Mammary epithelial cell (primary cell): ENCODE data around the gene BLOC1S6.

Experiments used
- EZH2 ChIP-seq: IDR thresholded peaks from 2 replicates; pipeline ENCODE4 v1.6.1; 2012; ENCODE audit warnings: low read length, inconsistent platforms, borderline replicate concordance
- TF ChIP-seq, protein P1 (sequence below), 2 donors: IDR thresholded peaks in 1 of 2; conservative IDR thresholded peaks in 1 of 2; 2 replicates each; pipeline ENCODE4 v1.5.1; 2011 to 2012; ENCODE audit warnings: inconsistent platforms in 2 of 2, low read length in 2 of 2, mild to moderate bottlenecking in 2 of 2, control low read depth in 1 of 2, low read depth in 1 of 2; ENCODE audit not compliant: insufficient read depth in 1 of 2; ENCODE audit errors: extremely low read depth in 1 of 2

DNA sequence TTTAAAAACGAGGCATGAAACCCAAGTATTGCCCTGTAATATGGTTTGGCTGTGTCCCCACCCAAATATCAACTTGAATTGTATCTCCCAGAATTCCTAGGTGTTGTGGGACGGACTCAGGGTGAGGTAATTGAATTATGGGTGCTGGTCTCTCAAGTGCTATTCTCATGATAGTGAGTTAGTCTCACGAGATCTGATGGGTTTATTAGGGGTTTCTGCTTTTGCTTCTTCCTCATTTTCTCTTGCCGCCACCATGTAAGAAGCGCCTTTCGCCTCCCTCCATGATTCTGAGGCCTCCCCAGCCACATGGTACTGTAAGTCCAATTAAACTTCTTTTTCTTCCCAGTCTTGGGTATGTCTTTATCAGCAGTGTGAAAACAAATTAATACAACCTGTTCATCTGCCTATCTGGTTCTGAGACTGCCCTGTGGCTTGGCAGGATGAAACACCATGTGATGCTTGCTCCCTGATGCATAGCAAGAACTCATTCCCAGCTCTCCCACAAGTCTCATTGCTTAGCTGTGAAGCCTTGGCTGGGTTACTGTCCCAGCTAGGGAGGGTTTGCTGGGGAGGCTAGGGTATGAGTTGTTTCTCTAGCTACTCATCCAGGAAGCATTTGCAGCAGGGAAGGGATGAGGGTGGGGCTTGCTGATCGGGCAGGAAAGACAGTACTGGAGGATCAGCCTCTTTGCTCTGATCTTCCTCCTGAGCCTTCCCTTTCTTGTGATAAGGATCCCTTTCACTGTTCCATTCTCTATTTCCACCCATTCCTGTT is 43.9 kb downstream of the BLOC1S6 start:
- TF ChIP-seq, protein P1, sequence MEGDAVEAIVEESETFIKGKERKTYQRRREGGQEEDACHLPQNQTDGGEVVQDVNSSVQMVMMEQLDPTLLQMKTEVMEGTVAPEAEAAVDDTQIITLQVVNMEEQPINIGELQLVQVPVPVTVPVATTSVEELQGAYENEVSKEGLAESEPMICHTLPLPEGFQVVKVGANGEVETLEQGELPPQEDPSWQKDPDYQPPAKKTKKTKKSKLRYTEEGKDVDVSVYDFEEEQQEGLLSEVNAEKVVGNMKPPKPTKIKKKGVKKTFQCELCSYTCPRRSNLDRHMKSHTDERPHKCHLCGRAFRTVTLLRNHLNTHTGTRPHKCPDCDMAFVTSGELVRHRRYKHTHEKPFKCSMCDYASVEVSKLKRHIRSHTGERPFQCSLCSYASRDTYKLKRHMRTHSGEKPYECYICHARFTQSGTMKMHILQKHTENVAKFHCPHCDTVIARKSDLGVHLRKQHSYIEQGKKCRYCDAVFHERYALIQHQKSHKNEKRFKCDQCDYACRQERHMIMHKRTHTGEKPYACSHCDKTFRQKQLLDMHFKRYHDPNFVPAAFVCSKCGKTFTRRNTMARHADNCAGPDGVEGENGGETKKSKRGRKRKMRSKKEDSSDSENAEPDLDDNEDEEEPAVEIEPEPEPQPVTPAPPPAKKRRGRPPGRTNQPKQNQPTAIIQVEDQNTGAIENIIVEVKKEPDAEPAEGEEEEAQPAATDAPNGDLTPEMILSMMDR (conservative IDR thresholded peaks at IDR 0.05 in 1 of 2, IDR thresholded peaks at IDR 0.05 in 1 of 2; ENCODE audit: extremely low read depth in 1 of 2, insufficient read depth in 1 of 2, low read depth in 1 of 2, low read length in 2 of 2): no peak
- TF ChIP-seq EZH2: no peak
